Endothelial cell (in vitro differentiated cells): ENCODE data around the gene TLR10. TPM values are rescaled to one million over a fixed set of nuclear protein-coding genes. Genes with fewer than 3 reads are reported as not detected.
A peak's percentile ranks its signal among the peaks of the same experiment; 100 is the strongest.

Experiments used
- DNase-seq: peaks from one replicate; pipeline ENCODE4 v3.0.0; 2021; ENCODE audit warnings: low spot score
- H3K27ac Mint-ChIP-seq: one replicate; pipeline ENCODE4 v1.8.0; 2021; ENCODE audit warnings: mixed read lengths, inconsistent platforms; ENCODE audit not compliant: unreplicated experiment
- H3K27me3 Mint-ChIP-seq: one replicate; pipeline ENCODE4 v1.8.0; 2021; ENCODE audit warnings: mild to moderate bottlenecking, moderate library complexity, mixed read lengths, inconsistent platforms; ENCODE audit not compliant: unreplicated experiment
- H3K36me3 Mint-ChIP-seq: one replicate; pipeline ENCODE4 v1.8.0; 2021; ENCODE audit warnings: mild to moderate bottlenecking, low read depth, mixed read lengths, inconsistent platforms; ENCODE audit not compliant: unreplicated experiment
- H3K4me1 Mint-ChIP-seq: one replicate; pipeline ENCODE4 v1.8.0; 2021; ENCODE audit warnings: mild to moderate bottlenecking, mixed read lengths, inconsistent platforms; ENCODE audit not compliant: unreplicated experiment
- H3K4me3 Mint-ChIP-seq: one replicate; pipeline ENCODE4 v1.8.0; 2021; ENCODE audit warnings: mild to moderate bottlenecking, mixed read lengths, inconsistent platforms; ENCODE audit not compliant: unreplicated experiment
- H3K9me3 Mint-ChIP-seq: one replicate; pipeline ENCODE4 v1.8.0; 2021; ENCODE audit warnings: mixed read lengths, inconsistent platforms; ENCODE audit not compliant: unreplicated experiment
- total RNA-seq: library from RNA; stranded (reverse); fragmentation: NEBNext Ultra II Directional; extraction: Animal tissue kit (Norgen Biotek cat#: 25700); gene quantifications from one replicate; pipeline ENCODE4 v1.2.1, GENCODE V29; 2021; ENCODE audit not compliant: unreplicated experiment
- TF ChIP-seq, protein P1 (sequence below): fragments of 200-600 bp; sonication (generic); IDR thresholded peaks from one replicate; pipeline ENCODE4 v1.5.0; 2021; ENCODE audit warnings: antibody characterized with exemption; ENCODE audit not compliant: unreplicated experiment

TLR10 gene
- total RNA-seq, 1 donor from 2014 or later, result not detected

DNA sequence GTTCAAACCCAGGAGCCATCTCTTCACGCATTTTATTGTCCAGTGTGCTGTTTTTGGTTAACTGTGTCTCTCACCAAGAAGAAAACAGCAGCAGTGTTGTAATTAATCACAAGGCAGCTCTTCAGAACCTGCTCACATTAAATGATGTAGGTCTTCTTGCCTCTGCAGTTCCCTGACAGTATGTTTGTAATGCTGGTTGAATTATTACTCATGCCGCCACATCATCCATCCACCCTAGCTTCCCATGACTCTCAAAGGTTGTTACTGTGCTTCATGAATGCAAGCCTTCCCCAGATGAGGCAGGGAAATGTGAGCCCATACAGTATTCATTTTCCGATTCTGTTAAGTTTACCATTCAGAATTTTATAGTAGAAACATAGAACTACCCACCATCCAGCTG lies 17.4 kb downstream of the TLR10 start:
- Mint-ChIP-seq H3K9me3 (no peaks in the 10 kb centered on the region), H3K4me1 (no peaks in the 10 kb centered on the region), H3K27me3 (peaks cover 3% of the 10 kb centered on the region), H3K4me3 (no peak overlapping the region), H3K36me3 (no peaks in the 10 kb centered on the region), H3K27ac (no peak overlapping the region)
- DNase-seq, result no peak
- TF ChIP-seq, protein P1, sequence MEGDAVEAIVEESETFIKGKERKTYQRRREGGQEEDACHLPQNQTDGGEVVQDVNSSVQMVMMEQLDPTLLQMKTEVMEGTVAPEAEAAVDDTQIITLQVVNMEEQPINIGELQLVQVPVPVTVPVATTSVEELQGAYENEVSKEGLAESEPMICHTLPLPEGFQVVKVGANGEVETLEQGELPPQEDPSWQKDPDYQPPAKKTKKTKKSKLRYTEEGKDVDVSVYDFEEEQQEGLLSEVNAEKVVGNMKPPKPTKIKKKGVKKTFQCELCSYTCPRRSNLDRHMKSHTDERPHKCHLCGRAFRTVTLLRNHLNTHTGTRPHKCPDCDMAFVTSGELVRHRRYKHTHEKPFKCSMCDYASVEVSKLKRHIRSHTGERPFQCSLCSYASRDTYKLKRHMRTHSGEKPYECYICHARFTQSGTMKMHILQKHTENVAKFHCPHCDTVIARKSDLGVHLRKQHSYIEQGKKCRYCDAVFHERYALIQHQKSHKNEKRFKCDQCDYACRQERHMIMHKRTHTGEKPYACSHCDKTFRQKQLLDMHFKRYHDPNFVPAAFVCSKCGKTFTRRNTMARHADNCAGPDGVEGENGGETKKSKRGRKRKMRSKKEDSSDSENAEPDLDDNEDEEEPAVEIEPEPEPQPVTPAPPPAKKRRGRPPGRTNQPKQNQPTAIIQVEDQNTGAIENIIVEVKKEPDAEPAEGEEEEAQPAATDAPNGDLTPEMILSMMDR, result no peak

DNA sequence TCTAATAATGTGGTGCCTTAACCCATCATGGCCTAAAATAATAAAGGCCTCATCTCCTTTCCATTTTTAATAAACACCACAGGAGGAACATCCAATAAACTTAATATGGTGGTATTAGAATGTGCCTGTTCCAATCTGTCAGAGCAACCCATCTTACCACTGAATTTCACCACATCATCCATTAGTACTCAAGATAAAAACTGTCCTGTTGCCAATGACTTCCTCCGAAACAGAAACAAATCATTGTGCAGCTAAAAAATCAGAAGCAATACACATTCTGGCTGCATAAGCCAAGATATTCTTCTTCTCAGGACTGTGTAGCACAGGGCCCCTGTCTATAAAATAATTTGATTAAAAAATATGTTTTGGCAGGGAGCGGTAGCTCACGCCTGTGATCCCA lies 18.5 kb downstream of the TLR10 start:
- Mint-ChIP-seq H3K9me3 (no peaks in the 10 kb centered on the region), H3K4me1 (no peaks in the 10 kb centered on the region), H3K27ac (no peak overlapping the region), H3K36me3 (no peaks in the 10 kb centered on the region), H3K27me3 (peaks cover 3% of the 10 kb centered on the region), H3K4me3 (no peak overlapping the region)
- DNase-seq, result no peak
- TF ChIP-seq, protein P1, result no peak

DNA sequence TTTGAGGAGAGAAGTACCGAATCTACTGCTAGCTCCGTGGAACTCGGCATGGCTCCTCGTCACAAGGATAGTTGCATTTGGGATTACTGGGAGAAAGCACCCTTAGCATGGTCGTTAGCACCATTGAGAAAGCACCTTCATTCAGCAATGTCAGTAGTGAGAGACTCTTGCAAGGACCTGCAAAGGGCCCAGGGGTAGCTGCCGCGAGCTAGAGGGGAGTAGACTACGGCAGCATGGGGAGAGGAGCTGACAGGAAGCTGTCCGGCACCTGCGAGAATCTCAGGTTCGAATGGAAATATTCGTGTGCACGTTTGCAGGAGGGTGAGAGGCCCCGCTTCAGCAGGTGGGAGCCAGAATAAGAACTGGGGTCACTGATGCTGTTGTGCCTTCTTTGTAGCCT lies 20.2 kb downstream of the TLR10 start:
- H3K36me3 Mint-ChIP-seq, result no peaks in the 10 kb centered on the region
- TF ChIP-seq, protein P1, result no peak
- no peaks in the 10 kb centered on the region for H3K9me3 Mint-ChIP-seq
- no peak overlapping the region for H3K27ac Mint-ChIP-seq
- no peaks in the 10 kb centered on the region for H3K4me1 Mint-ChIP-seq
- H3K27me3 Mint-ChIP-seq, result peaks cover 3% of the 10 kb centered on the region
- no peak for DNase-seq
- no peak overlapping the region for H3K4me3 Mint-ChIP-seq

DNA sequence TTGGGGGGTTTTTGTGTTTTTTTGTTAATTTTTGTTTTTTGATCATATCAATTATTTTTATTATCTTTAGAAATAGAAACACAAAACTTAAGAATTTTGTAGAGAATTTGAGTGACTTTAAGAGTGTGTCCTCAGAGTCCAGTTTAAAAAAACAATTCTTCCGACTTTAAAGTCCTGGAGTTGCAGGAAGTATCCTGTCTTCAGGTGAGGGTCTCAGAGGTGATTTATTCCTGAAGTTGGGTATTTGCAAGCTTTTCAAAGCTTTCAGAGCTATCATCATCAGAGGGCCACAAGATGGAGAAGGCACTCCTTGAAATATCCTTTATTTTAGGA lies 23.0 kb downstream of the TLR10 start:
- TF ChIP-seq, protein P1, result peak; percentile 80
- no peak for DNase-seq
- H3K9me3 Mint-ChIP-seq, result no peaks in the 10 kb centered on the region

DNA sequence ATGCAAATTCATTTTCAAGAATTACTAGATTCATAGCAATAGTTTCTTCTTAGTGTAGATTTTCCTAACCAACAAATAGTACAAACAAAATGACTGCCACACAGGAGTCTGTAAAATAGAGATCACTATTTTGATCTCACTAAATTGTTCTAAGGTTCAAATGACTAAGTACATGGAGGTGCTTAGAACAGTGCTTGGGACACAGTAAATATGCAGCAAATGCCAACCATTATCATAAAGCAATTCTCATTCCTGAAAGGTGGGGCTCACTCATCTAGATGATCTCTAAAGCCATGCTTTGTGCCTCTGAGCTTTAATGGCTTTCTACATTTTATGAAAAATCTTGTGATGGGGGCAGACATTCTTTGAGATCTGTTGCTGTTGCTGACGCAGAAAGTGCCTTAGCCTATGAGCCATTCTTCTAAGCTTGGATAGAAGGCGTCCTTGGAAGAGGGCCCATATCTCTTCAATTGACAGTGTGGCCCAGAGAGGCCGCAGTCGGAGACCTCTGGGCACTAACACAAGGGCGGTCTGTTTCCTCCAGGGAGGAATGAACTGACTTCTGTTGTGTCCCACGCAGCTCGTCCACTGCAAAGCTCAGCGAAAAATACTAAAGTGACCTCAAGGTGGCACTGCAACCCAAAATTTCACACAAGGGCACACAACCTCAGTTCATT lies 23.5 kb downstream of the TLR10 start:
- no peak overlapping the region for H3K4me3 Mint-ChIP-seq
- H3K36me3 Mint-ChIP-seq, result no peaks in the 10 kb centered on the region
- H3K27ac Mint-ChIP-seq, result no peak overlapping the region
- H3K9me3 Mint-ChIP-seq, result no peaks in the 10 kb centered on the region
- peaks cover 3% of the 10 kb centered on the region for H3K27me3 Mint-ChIP-seq
- no peaks in the 10 kb centered on the region for H3K4me1 Mint-ChIP-seq
- TF ChIP-seq, protein P1, result no peak
- DNase-seq, result peak; percentile 68

More for the DNA sequence above, 23.0 kb downstream of the TLR10 start:
- Mint-ChIP-seq H3K27me3 (peaks cover 3% of the 10 kb centered on the region), H3K27ac (no peak overlapping the region), H3K36me3 (no peaks in the 10 kb centered on the region), H3K4me1 (no peaks in the 10 kb centered on the region), H3K4me3 (no peak overlapping the region)
